Smooth muscle cell (in vitro differentiated cells): ENCODE results near the gene CACNA1C. TPM values are rescaled to one million over a fixed set of nuclear protein-coding genes. Genes with fewer than 3 reads are reported as not detected.

ENCODE experiments used
- DNase-seq: peaks from one replicate; lab custom pipeline; 2025; ENCODE audit not compliant: unreplicated experiment; lab: John Stamatoyannopoulos, UW
- H2AFZ ChIP-seq: fragments of 200-600 bp; sonication (generic); 2 replicates; pipeline ENCODE4 v1.6.0; 2016; ENCODE audit warnings: antibody characterized with exemption, low read depth, mild to moderate bottlenecking
- H3F3A ChIP-seq: fragments of 200-600 bp; sonication (generic); 2 replicates; pipeline ENCODE4 v1.6.0; 2017; ENCODE audit warnings: antibody characterized with exemption, low read depth
- H3K27ac ChIP-seq: fragments of 200-600 bp; sonication (generic); 2 replicates; pipeline ENCODE4 v1.5.1; 2016; ENCODE audit warnings: low read depth, mild to moderate bottlenecking
- H3K27me3 ChIP-seq: fragments of 200-600 bp; sonication (generic); 2 replicates; pipeline ENCODE4 v1.6.1; 2016; ENCODE audit warnings: low read depth, mild to moderate bottlenecking
- H3K36me3 ChIP-seq: fragments of 200-600 bp; sonication (generic); 2 replicates; pipeline ENCODE4 v1.5.1; 2016; ENCODE audit warnings: low read depth
- H3K4me1 ChIP-seq: fragments of 200-600 bp; sonication (generic); 2 replicates; pipeline ENCODE4 v1.5.1; 2016; ENCODE audit warnings: low read depth
- H3K4me2 ChIP-seq: fragments of 200-600 bp; sonication (generic); 2 replicates; pipeline ENCODE4 v1.6.0; 2016; ENCODE audit warnings: mild to moderate bottlenecking
- H3K4me3 ChIP-seq: fragments of 200-600 bp; sonication (generic); 2 replicates; pipeline ENCODE4 v1.5.1; 2016; ENCODE audit warnings: mild to moderate bottlenecking
- H3K79me2 ChIP-seq: fragments of 200-600 bp; sonication (generic); 2 replicates; pipeline ENCODE4 v1.6.0; 2016; ENCODE audit warnings: low read depth, mild to moderate bottlenecking
- H3K9ac ChIP-seq: fragments of 200-600 bp; sonication (generic); 2 replicates; pipeline ENCODE4 v1.6.0; 2016; ENCODE audit warnings: low read depth
- H3K9me3 ChIP-seq: fragments of 200-600 bp; sonication (generic); replicated peaks from 2 replicates; pipeline ENCODE4 v1.5.1; 2016; ENCODE audit warnings: low read depth
- H4K20me1 ChIP-seq: fragments of 200-600 bp; sonication (generic); 2 replicates; pipeline ENCODE4 v1.6.0; 2016; ENCODE audit warnings: low read depth
- WGBS: methylation state at CpG from one replicate; pipeline ENCODE4 v1.1.7; 2016; ENCODE audit warnings: low lambda C conversion rate; 5-methylcytosine and 5-hydroxymethylcytosine counted together
- polyA plus RNA-seq: library from polyadenylated mRNA; unstranded; fragments of >200 nt; fragmentation: Nextera tagmentation; extraction: Ambion mirVana; gene quantifications from 2 replicates; pipeline ENCODE4 v1.2.1, GENCODE V29; 2016
- total RNA-seq: library from RNA; depleted of rRNA; stranded (reverse); fragments of >200 nt; gene quantifications from 2 replicates; pipeline ENCODE4 v1.2.3, GENCODE V29; 2014
- TF ChIP-seq, protein P1 (sequence below): fragments of 200-600 bp; sonication (generic); IDR thresholded peaks from 2 replicates; pipeline ENCODE4 v1.5.1; 2017; ENCODE audit warnings: borderline replicate concordance, mild to moderate bottlenecking, antibody characterized with exemption; ENCODE audit not compliant: insufficient read depth, poor library complexity, severe bottlenecking

CACNA1C gene
- total and polyA plus RNA-seq, 2 experiments from 2014 or later = 1.6 to 4.5 TPM

DNA sequence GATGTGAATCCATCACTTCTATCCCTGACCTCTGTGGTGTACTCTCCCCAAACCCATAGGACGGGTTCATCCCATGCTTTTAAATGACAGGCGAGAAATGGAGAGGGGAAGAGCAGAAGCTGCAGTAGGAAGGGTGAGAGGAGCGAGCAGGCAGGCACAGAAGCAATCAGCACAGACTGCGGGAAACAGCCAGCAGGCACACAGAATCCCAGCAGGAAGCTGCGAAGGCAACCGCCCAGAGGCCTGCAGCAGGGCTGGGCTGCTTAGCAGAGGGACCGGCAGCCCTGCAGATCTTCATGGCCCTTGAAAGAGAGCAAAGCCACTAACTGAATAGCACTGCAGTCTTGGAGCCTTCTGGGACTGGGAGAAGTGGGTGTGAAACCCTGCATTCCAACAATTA, 455.0 kb downstream of the CACNA1C start:
- DNase-seq = no peak
- H3K4me1 ChIP-seq = no peaks in the 10 kb centered on the region
- TF ChIP-seq, protein P1, sequence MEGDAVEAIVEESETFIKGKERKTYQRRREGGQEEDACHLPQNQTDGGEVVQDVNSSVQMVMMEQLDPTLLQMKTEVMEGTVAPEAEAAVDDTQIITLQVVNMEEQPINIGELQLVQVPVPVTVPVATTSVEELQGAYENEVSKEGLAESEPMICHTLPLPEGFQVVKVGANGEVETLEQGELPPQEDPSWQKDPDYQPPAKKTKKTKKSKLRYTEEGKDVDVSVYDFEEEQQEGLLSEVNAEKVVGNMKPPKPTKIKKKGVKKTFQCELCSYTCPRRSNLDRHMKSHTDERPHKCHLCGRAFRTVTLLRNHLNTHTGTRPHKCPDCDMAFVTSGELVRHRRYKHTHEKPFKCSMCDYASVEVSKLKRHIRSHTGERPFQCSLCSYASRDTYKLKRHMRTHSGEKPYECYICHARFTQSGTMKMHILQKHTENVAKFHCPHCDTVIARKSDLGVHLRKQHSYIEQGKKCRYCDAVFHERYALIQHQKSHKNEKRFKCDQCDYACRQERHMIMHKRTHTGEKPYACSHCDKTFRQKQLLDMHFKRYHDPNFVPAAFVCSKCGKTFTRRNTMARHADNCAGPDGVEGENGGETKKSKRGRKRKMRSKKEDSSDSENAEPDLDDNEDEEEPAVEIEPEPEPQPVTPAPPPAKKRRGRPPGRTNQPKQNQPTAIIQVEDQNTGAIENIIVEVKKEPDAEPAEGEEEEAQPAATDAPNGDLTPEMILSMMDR = no peak
- no peak overlapping the region for H3K9ac ChIP-seq
- H3K4me2 ChIP-seq = no peak overlapping the region
- H3K36me3 ChIP-seq = no peaks in the 10 kb centered on the region
- 64% methylated on average over 7 of the region's 7 CpGs for WGBS
- no peak overlapping the region for H3K27ac ChIP-seq
- H3K27me3 ChIP-seq = no peaks in the 10 kb centered on the region
- H3K9me3 ChIP-seq = no peaks in the 10 kb centered on the region
- no peak overlapping the region for H2AFZ ChIP-seq
- no peaks in the 10 kb centered on the region for H4K20me1 ChIP-seq
- no peaks in the 10 kb centered on the region for H3F3A ChIP-seq
- no peaks in the 10 kb centered on the region for H3K79me2 ChIP-seq
- H3K4me3 ChIP-seq = no peak overlapping the region

DNA sequence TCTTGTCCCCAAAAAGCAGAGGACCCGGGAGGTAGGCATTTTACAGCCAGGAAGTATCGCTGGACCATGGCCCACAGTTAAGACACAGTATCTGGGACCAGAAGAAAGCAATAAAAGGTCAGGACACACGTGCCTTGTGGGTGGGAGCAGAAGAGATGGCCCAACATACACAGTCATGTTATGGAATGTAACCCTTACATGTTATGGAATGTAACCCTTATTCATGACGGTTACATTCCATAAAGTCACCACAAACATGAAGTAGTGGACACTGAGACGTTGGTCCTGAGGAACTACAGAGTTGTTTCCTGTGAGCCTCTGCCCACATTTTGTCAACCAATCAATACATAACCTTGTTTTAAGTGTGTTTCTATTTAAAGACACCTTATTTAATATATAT, 456.4 kb downstream of the CACNA1C start:
- H3K36me3 ChIP-seq = no peaks in the 10 kb centered on the region
- H3K9ac ChIP-seq = no peak overlapping the region
- no peaks in the 10 kb centered on the region for H3K27me3 ChIP-seq
- H3K9me3 ChIP-seq = no peaks in the 10 kb centered on the region
- H2AFZ ChIP-seq = no peak overlapping the region
- H3K4me3 ChIP-seq = no peak overlapping the region
- H3K4me1 ChIP-seq = no peaks in the 10 kb centered on the region
- TF ChIP-seq, protein P1 = no peak
- WGBS = 94% methylated on average over 5 of the region's 5 CpGs
- H3K4me2 ChIP-seq = no peak overlapping the region
- DNase-seq = no peak
- no peaks in the 10 kb centered on the region for H3K79me2 ChIP-seq
- no peak overlapping the region for H3K27ac ChIP-seq
- H4K20me1 ChIP-seq = no peaks in the 10 kb centered on the region
- no peaks in the 10 kb centered on the region for H3F3A ChIP-seq

GRCh38 chr12:2510045-2510444, 457.3 kb downstream of the CACNA1C start:
- DNase-seq = no peak
- H3K79me2 ChIP-seq = no peaks in the 10 kb centered on the region
- H3K36me3 ChIP-seq = no peaks in the 10 kb centered on the region
- no peaks in the 10 kb centered on the region for H4K20me1 ChIP-seq
- H3K4me2 ChIP-seq = no peak overlapping the region
- no peak overlapping the region for H2AFZ ChIP-seq
- H3K9me3 ChIP-seq = no peaks in the 10 kb centered on the region
- no peaks in the 10 kb centered on the region for H3F3A ChIP-seq
- no peak overlapping the region for H3K27ac ChIP-seq
- no peaks in the 10 kb centered on the region for H3K4me1 ChIP-seq
- TF ChIP-seq, protein P1 = no peak
- no peak overlapping the region for H3K9ac ChIP-seq
- H3K4me3 ChIP-seq = no peak overlapping the region
- H3K27me3 ChIP-seq = no peaks in the 10 kb centered on the region
- 86% methylated on average over 5 of the region's 5 CpGs for WGBS

- H3K36me3 ChIP-seq = no peaks in the 10 kb centered on the region
- WGBS = 94% methylated on average over 11 of the region's 11 CpGs
- no peaks in the 10 kb centered on the region for H3K9me3 ChIP-seq
- no peaks in the 10 kb centered on the region for H3K79me2 ChIP-seq
- no peaks in the 10 kb centered on the region for H3F3A ChIP-seq
- no peaks in the 10 kb centered on the region for H3K4me1 ChIP-seq
- H3K27me3 ChIP-seq = no peaks in the 10 kb centered on the region
- TF ChIP-seq, protein P1 = no peak
- no peak overlapping the region for H3K4me3 ChIP-seq
- H3K4me2 ChIP-seq = no peak overlapping the region
- H2AFZ ChIP-seq = no peak overlapping the region
- DNase-seq = no peak
- no peak overlapping the region for H3K9ac ChIP-seq
- no peaks in the 10 kb centered on the region for H4K20me1 ChIP-seq
- no peak overlapping the region for H3K27ac ChIP-seq
Measured at GRCh38 chr12:2513141-2514037, 460.6 kb downstream of the CACNA1C start.
